HL-60 (cell line): ENCODE measurements around the gene SLC25A29.
A peak's percentile ranks its signal among the peaks of the same experiment; 100 is the strongest.
"Not testable (repeated sequence)": the region's sequence is repeated elsewhere in the genome, so short reads cannot be mapped to it uniquely, and the experiment has no call there.

Experiments used
- DNase-seq, 2 experiments: peaks; one replicate each; pipeline ENCODE4 v3.0.0-alpha.2; 2010 to 2020; ENCODE audit warnings: low read depth in 1 of 2, low spot score in 1 of 2
- H3K27ac ChIP-seq: fragments of 250-450 bp; sonication (Bioruptor Pico); replicated peaks from 2 replicates; pipeline ENCODE4 v1.5.1; 2020; ENCODE audit warnings: mild to moderate bottlenecking, moderate library complexity
- H3K27me3 ChIP-seq: fragments of 250-450 bp; sonication (Bioruptor Pico); 2 replicates; pipeline ENCODE4 v1.5.1; 2021; ENCODE audit warnings: mild to moderate bottlenecking, moderate library complexity; ENCODE audit not compliant: insufficient read depth, poor library complexity, severe bottlenecking
- H3K4me3 ChIP-seq: replicated peaks from 2 replicates; pipeline ENCODE4 v1.5.1; 2011; ENCODE audit warnings: mild to moderate bottlenecking, control low read depth, low read length; ENCODE audit not compliant: insufficient read depth
- CTCF ChIP-seq: IDR thresholded peaks from one replicate; pipeline ENCODE4 v1.5.1; 2011; ENCODE audit warnings: low read length, control low read depth, inconsistent platforms; ENCODE audit not compliant: insufficient read depth
- GABPA ChIP-seq: IDR thresholded peaks from 2 replicates; pipeline ENCODE4 v1.6.1; 2012; ENCODE audit warnings: low read depth
- POLR2AphosphoS5 ChIP-seq: IDR thresholded peaks from 2 replicates; pipeline ENCODE4 v1.6.1; 2012; ENCODE audit warnings: low read depth
- REST ChIP-seq: IDR thresholded peaks from 2 replicates; pipeline ENCODE4 v1.6.1; 2012; ENCODE audit warnings: low read depth; ENCODE audit not compliant: insufficient replicate concordance
- SPI1 ChIP-seq: IDR thresholded peaks from 2 replicates; pipeline ENCODE4 v1.6.1; 2012; ENCODE audit warnings: low read depth, mild to moderate bottlenecking, borderline replicate concordance

The SLC25A29 gene

GRCh38 chr14:100285021-100285912 is 21.0 kb downstream of the SLC25A29 start:
- DNase-seq: peak; percentile 59 to 66
- TF ChIP-seq CTCF (peak; percentile 45), POLR2AphosphoS5 (peak; percentile 14), REST (no peak), GABPA (no peak)
- peak overlapping the region; percentile 70 for H3K4me3 ChIP-seq
- H3K27me3 ChIP-seq: no peaks in the 10 kb centered on the region
- H3K27ac ChIP-seq: peak overlapping the region; percentile 92

DNA sequence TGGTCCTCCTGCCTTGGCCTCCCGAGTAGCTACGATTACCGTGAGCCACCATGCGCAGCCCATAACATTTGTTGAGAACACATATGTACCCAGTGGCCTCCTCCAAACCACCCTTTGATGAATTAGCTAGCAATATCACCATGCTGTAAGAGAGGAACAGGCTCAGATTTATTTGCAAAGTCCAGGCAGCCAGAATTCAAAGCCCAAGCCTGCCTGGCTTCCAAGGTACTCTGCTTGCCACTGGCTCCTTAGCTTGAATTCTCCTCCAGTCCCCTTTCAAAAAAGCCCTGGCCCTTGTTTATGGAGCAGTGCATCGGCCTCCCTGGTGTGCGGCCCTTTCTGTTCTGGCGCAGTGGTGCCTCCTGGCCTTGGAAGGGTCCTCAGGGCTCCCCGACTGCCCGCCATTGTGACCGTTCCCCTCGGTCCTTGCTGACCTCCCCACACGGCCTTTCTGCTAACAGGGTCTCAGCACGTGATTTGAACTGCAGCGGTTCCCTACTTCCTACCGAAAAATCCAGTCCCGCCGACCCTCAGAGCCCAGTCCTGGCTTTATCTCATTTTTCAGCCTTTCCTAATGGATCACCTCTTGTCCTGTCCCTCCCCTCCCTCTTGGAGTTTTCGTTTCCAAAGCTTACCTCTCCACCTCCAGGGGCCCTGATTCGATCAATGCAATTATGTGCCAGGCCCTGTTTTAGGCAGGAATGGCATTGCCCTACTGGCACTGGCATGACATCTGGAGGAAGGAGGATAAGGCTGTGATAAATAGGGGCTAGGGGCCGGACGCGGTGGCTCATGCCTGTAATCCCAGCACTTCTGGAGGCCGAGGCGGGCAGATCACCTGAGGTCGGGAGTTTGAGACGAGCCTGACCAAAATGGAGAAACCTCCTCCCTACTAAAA is 22.0 kb downstream of the SLC25A29 start:
- no peaks in the 10 kb centered on the region for H3K27me3 ChIP-seq
- no peak overlapping the region for H3K4me3 ChIP-seq
- DNase-seq: no peak
- no peak overlapping the region for H3K27ac ChIP-seq
- TF ChIP-seq GABPA (no peak), REST (no peak), SPI1 (no peak)

DNA sequence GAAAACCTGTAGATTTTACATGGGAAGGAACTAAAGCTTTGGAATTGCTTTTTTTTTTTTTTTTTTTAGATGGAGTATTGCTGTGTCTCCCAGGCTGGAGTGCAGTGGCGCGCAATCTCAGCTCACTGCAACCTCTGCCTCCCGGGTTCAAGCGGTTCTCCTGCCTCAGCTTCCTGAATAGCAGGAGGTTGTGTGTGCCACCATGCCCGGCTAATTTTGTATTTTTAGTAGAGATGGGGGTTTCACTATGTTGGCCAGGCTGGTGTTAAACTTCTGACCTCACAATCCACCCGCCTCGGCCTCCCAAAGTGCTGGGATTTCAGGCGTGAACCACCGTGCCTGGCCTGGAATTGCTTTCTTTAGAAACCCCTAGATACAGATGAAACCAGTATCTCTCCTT is 22.8 kb downstream of the SLC25A29 start:
- not testable (repeated sequence) for H3K27me3 ChIP-seq, H3K27ac ChIP-seq, DNase-seq, H3K4me3 ChIP-seq

DNA sequence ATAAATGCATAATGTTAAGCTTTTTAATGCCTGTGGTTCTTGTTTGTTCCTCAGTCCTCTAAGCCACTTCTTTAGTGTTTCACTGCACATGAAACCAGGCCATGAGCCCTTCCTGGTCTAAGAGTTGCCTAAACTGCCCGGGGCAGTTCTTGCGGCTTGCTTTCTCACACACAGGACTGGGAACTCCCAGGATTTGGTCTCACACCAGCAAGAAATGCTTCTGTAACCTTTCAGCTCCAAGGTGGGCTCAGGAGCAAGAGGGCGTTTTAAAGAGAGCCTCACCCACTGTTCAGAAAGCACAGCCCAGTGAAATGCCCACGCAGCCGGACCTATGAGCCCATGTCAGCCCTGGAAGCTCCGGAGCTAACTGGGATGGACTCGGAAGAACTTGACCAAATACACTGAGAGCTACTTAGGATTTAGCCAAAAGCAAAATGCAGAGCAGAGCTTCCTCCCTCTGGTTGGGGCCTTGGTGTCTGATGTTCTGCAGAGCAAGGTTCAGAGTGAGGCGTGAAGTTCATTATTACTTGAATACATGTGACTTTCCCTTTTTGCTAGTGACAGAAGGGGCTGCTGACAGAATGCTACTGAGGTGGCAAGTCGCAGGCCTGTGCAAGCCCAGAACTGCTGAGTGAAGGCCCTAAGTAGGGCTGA is 23.4 kb downstream of the SLC25A29 start:
- Histone ChIP-seq H3K4me3 (no peak overlapping the region), H3K27ac (no peak overlapping the region), H3K27me3 (no peaks in the 10 kb centered on the region)
- no peak for TF ChIP-seq SPI1
- no peak for TF ChIP-seq GABPA
- TF ChIP-seq REST: no peak
- no peak for TF ChIP-seq CTCF
- no peak; the same call in 1 of the 2 replicates for TF ChIP-seq POLR2AphosphoS5
- DNase-seq: no peak
